Neural progenitor cell (in vitro differentiated cells): Measurements from ENCODE around the gene RASGRP3. TPM values are rescaled to one million over a fixed set of nuclear protein-coding genes. Genes with fewer than 3 reads are reported as not detected.

Source experiments
- DNase-seq: peaks from one replicate; pipeline ENCODE4 v3.0.0-alpha.2; 2016; ENCODE audit warnings: low spot score
- H2AFZ ChIP-seq: fragments of 200-600 bp; sonication (generic); replicated peaks from 2 replicates; pipeline ENCODE4 v1.6.1; 2016; ENCODE audit warnings: antibody characterized with exemption
- H3F3A ChIP-seq: fragments of 200-600 bp; sonication (generic); 2 replicates; pipeline ENCODE4 v1.6.1; 2016; ENCODE audit warnings: antibody characterized with exemption, low read depth
- H3K27ac ChIP-seq: fragments of 200-600 bp; sonication (generic); 2 replicates; pipeline ENCODE4 v1.5.1; 2016; ENCODE audit warnings: mild to moderate bottlenecking
- H3K27me3 ChIP-seq: fragments of 200-600 bp; sonication (generic); 2 replicates; pipeline ENCODE4 v1.6.1; 2016; ENCODE audit warnings: mild to moderate bottlenecking, moderate library complexity
- H3K36me3 ChIP-seq: fragments of 200-600 bp; sonication (generic); 2 replicates; pipeline ENCODE4 v1.5.1; 2016
- H3K4me1 ChIP-seq: fragments of 200-600 bp; sonication (generic); 2 replicates; pipeline ENCODE4 v1.6.1; 2016; ENCODE audit warnings: mixed run types
- H3K4me2 ChIP-seq: fragments of 200-600 bp; sonication (generic); 2 replicates; pipeline ENCODE4 v1.6.1; 2016
- H3K4me3 ChIP-seq: fragments of 200-600 bp; sonication (generic); 2 replicates; pipeline ENCODE4 v1.5.1; 2016
- H3K79me2 ChIP-seq: fragments of 200-600 bp; sonication (generic); 2 replicates; pipeline ENCODE4 v1.6.1; 2016; ENCODE audit warnings: low read depth
- H3K9ac ChIP-seq: fragments of 200-600 bp; sonication (generic); 2 replicates; pipeline ENCODE4 v1.6.1; 2016
- H3K9me3 ChIP-seq: fragments of 200-600 bp; sonication (generic); 2 replicates; pipeline ENCODE4 v1.5.1; 2016; ENCODE audit warnings: low read depth
- H4K20me1 ChIP-seq: fragments of 200-600 bp; sonication (generic); 2 replicates; pipeline ENCODE4 v1.6.1; 2016; ENCODE audit warnings: low read depth
- H3K27ac Mint-ChIP-seq: 3 replicates; pipeline ENCODE4 v1.8.0; 2021; ENCODE audit warnings: mixed read lengths
- H3K27me3 Mint-ChIP-seq: 2 replicates; pipeline ENCODE4 v1.8.0; 2022; ENCODE audit warnings: low read depth, mild to moderate bottlenecking, inconsistent platforms, moderate library complexity, mixed read lengths; ENCODE audit not compliant: insufficient read depth
- H3K36me3 Mint-ChIP-seq: 3 replicates; pipeline ENCODE4 v1.8.0; 2021; ENCODE audit warnings: mixed read lengths
- H3K4me1 Mint-ChIP-seq: 3 replicates; pipeline ENCODE4 v1.8.0; 2021; ENCODE audit warnings: mixed read lengths
- H3K4me3 Mint-ChIP-seq: 3 replicates; pipeline ENCODE4 v1.8.0; 2021; ENCODE audit warnings: mild to moderate bottlenecking, moderate library complexity, mixed read lengths
- H3K9me3 Mint-ChIP-seq: 3 replicates; pipeline ENCODE4 v1.8.0; 2020; ENCODE audit warnings: mixed read lengths
- EZH2 ChIP-seq: fragments of 200-600 bp; sonication (generic); IDR thresholded peaks from 2 replicates; pipeline ENCODE4 v1.6.1; 2017; ENCODE audit warnings: antibody characterized with exemption, mild to moderate bottlenecking, moderate library complexity
- EZH2phosphoT487 ChIP-seq: fragments of 200-600 bp; sonication (generic); IDR thresholded peaks from 2 replicates; pipeline ENCODE4 v1.6.1; 2017; ENCODE audit warnings: antibody characterized with exemption
- total RNA-seq: library from RNA; depleted of rRNA; stranded (reverse); fragments of >200 nt; gene quantifications from 2 replicates; pipeline ENCODE4 v1.2.3, GENCODE V29; 2015; ENCODE audit warnings: low replicate concordance
- TF ChIP-seq, protein P1 (sequence below): fragments of 200-600 bp; sonication (generic); IDR thresholded peaks from 2 replicates; pipeline ENCODE4 v1.5.1; 2017; ENCODE audit warnings: antibody characterized with exemption, mild to moderate bottlenecking

Gene RASGRP3
- total RNA-seq, 1 donor from 2014 or later, result not detected

GRCh38 chr2:33560017-33560416 is 83.6 kb downstream of the RASGRP3 start:
- H3K4me3 Mint-ChIP-seq, result no peak overlapping the region

GRCh38 chr2:33561872-33562271 is 85.4 kb downstream of the RASGRP3 start:
- no peaks in the 10 kb centered on the region for H3K9me3 Mint-ChIP-seq
- Histone ChIP-seq H3K4me2 (no peak overlapping the region), H4K20me1 (no peaks in the 10 kb centered on the region), H3K4me3 (no peak overlapping the region), H3K9me3 (no peaks in the 10 kb centered on the region), H3K27ac (no peak overlapping the region), H3K27me3 (no peaks in the 10 kb centered on the region), H3K36me3 (no peaks in the 10 kb centered on the region), H3F3A (no peaks in the 10 kb centered on the region), H3K9ac (no peak overlapping the region), H3K4me1 (no peaks in the 10 kb centered on the region), H3K79me2 (no peaks in the 10 kb centered on the region), H2AFZ (no peak overlapping the region)
- no peak for DNase-seq
- H3K27ac Mint-ChIP-seq, result no peak overlapping the region
- no peaks in the 10 kb centered on the region for H3K4me1 Mint-ChIP-seq
- TF ChIP-seq, protein P1, sequence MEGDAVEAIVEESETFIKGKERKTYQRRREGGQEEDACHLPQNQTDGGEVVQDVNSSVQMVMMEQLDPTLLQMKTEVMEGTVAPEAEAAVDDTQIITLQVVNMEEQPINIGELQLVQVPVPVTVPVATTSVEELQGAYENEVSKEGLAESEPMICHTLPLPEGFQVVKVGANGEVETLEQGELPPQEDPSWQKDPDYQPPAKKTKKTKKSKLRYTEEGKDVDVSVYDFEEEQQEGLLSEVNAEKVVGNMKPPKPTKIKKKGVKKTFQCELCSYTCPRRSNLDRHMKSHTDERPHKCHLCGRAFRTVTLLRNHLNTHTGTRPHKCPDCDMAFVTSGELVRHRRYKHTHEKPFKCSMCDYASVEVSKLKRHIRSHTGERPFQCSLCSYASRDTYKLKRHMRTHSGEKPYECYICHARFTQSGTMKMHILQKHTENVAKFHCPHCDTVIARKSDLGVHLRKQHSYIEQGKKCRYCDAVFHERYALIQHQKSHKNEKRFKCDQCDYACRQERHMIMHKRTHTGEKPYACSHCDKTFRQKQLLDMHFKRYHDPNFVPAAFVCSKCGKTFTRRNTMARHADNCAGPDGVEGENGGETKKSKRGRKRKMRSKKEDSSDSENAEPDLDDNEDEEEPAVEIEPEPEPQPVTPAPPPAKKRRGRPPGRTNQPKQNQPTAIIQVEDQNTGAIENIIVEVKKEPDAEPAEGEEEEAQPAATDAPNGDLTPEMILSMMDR, result no peak
- TF ChIP-seq EZH2 (no peak), EZH2phosphoT487 (no peak)
- no peak overlapping the region for H3K4me3 Mint-ChIP-seq
- H3K27me3 Mint-ChIP-seq, result no peaks in the 10 kb centered on the region
- no peaks in the 10 kb centered on the region for H3K36me3 Mint-ChIP-seq

More at GRCh38 chr2:33560017-33560416, 83.6 kb downstream of the RASGRP3 start:
- Mint-ChIP-seq H3K9me3 (peaks cover 3% of the 10 kb centered on the region), H3K36me3 (no peaks in the 10 kb centered on the region), H3K4me1 (no peaks in the 10 kb centered on the region), H3K27ac (no peak overlapping the region), H3K27me3 (no peaks in the 10 kb centered on the region)
- no peak for TF ChIP-seq EZH2
- TF ChIP-seq, protein P1, result no peak
- TF ChIP-seq EZH2phosphoT487, result no peak
- no peak overlapping the region for H2AFZ ChIP-seq
- no peaks in the 10 kb centered on the region for H3K27me3 ChIP-seq
- no peaks in the 10 kb centered on the region for H3K9me3 ChIP-seq
- H3K4me2 ChIP-seq, result no peak overlapping the region
- no peaks in the 10 kb centered on the region for H3F3A ChIP-seq
- no peaks in the 10 kb centered on the region for H3K79me2 ChIP-seq
- no peak overlapping the region for H3K27ac ChIP-seq
- H3K4me1 ChIP-seq, result no peaks in the 10 kb centered on the region
- no peak overlapping the region for H3K4me3 ChIP-seq
- H3K9ac ChIP-seq, result no peak overlapping the region
- no peaks in the 10 kb centered on the region for H3K36me3 ChIP-seq
- no peak for DNase-seq
- H4K20me1 ChIP-seq, result no peaks in the 10 kb centered on the region

GRCh38 chr2:33570681-33571080 is 94.2 kb downstream of the RASGRP3 start:
- no peak for DNase-seq
- Histone ChIP-seq H3K9me3 (no peaks in the 10 kb centered on the region), H3K4me1 (no peaks in the 10 kb centered on the region), H3K27me3 (no peaks in the 10 kb centered on the region), H3K4me2 (no peak overlapping the region), H3K4me3 (no peak overlapping the region), H3K36me3 (no peaks in the 10 kb centered on the region), H3K27ac (no peak overlapping the region), H2AFZ (no peak overlapping the region), H3K79me2 (no peaks in the 10 kb centered on the region), H3F3A (no peaks in the 10 kb centered on the region), H3K9ac (no peak overlapping the region), H4K20me1 (no peaks in the 10 kb centered on the region)
- H3K4me3 Mint-ChIP-seq, result no peak overlapping the region
- no peaks in the 10 kb centered on the region for H3K36me3 Mint-ChIP-seq
- H3K4me1 Mint-ChIP-seq, result no peaks in the 10 kb centered on the region
- no peak overlapping the region for H3K27ac Mint-ChIP-seq
- H3K9me3 Mint-ChIP-seq, result no peaks in the 10 kb centered on the region
- TF ChIP-seq EZH2 (no peak), EZH2phosphoT487 (no peak)
- TF ChIP-seq, protein P1, result no peak
- no peaks in the 10 kb centered on the region for H3K27me3 Mint-ChIP-seq
